SIG-M5 treated with dmso at 0.1 percent for 504 hours (cell line): Measurements from ENCODE around the gene DIS3L2.

Experiments
- DNase-seq: peaks from one replicate; lab custom pipeline; 2025; ENCODE audit not compliant: unreplicated experiment; lab: John Stamatoyannopoulos, UW

Gene DIS3L2

DNA sequence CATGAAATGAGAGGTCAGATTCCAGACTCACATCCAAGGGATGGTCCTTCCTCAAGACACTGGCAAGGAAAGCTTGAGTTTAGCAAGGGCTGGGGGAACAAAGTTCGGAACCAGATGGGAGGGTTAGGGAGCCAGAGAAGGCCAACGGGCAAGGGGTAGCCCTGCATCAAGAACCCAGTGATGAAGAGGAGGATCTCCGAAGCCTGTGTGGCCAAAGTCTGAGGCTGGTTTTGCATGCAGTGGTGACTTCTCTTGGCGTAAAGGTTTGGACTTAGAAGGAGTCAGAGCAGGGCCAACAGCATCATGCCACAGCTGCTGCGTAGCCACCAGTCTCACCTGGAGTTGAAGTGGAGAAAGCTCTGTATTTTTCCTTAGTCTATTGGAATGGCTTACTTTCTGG, 293.5 kb downstream of the DIS3L2 start:
- no peak for DNase-seq

DNA sequence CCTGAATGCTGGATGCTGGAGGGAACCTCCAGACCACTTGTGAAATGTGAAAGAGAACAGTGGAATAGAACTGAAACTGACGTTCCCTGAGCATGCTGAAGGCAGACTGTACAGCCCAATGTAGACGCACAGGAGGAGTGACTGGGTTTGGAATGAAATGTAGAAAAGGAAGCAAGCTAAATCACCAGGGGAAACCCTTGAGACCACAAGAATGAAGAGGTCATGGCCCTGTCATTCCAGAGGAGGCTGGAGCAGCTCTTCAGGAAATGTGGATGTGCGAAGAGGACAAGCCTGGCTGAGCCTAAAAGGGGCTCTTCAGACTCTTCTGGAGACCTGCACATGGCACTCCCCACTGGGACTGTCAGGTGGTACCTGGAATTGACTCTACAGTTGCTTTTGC, 298.6 kb downstream of the DIS3L2 start:
- no peak for DNase-seq

DNA sequence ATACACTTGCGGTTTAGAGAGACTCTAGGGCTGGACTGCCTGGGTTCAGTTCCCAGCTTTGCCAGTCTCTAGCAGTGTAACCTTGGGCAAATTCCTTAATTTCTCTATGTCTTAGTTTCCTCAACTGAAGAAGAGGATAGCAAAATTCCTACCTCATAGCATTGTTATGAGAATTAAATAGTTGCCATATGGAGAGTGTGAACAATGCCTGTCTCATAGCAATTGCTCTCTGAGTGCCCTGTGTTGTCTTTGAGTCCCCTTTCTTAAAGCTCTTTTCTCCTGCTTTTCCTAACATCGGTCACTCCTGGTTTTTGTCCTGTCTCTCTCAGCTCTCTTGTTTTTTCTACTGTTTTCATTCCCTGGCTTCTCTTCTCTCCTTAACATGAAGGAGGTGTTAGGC, 300.3 kb downstream of the DIS3L2 start:
- no peak for DNase-seq

DNA sequence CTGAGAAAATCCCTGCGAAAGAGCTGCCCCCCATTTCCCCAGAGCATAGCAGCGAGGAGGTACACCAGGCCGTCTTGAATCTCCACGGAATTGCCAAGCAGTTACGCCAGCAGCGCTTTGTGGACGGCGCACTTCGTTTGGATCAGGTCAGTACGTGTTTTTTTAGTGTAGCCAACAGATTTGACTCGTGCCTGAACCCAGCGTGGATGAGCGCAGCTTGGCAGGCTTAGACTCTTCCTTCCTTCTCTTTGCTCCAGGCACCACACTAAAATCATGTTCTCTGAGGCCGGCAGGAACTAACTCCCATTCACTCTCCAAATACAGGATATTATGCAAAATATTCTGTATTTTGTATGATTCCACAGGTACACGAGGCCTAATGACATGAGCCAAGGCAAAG, 301.8 kb downstream of the DIS3L2 start:
- DNase-seq: no peak

DNA sequence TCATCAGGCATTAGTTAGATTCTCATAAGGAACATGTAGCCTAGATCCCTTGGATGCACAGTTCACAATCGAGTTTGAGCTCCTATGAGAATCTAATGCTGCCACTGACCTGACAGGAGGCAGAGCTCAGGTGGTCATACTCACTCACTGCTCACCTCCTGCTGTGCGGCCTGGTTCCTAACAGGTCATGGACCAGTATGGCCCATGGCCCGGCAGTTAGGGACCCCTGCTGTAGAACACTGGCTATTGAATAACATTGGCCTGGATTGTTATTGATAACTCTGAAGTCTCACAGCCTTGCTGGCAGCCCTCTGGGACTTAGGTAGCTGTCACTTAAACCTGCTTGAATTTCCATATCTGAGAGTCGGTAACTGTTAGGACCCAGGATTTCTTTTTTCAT, 302.6 kb downstream of the DIS3L2 start:
- DNase-seq: no peak

DNA sequence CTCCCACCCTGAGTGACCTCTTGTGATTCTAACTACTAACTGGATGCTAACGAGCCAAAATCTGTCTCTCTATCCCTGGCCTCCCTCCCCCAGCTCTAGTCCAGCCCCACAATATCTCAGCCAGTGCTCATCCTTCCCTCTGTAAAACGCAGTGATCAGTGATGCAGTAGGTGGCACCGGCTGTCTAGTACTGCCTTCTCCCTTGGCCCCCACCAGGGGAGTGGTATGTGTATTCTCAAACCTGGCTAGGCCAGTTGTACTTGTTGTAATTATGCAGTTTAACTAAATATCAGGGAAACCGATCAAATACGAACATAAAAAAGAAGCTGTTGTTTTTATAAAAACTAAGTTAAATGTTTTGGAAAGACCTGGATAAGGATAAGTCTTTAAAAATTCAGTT, 303.8 kb downstream of the DIS3L2 start:
- no peak for DNase-seq

DNA sequence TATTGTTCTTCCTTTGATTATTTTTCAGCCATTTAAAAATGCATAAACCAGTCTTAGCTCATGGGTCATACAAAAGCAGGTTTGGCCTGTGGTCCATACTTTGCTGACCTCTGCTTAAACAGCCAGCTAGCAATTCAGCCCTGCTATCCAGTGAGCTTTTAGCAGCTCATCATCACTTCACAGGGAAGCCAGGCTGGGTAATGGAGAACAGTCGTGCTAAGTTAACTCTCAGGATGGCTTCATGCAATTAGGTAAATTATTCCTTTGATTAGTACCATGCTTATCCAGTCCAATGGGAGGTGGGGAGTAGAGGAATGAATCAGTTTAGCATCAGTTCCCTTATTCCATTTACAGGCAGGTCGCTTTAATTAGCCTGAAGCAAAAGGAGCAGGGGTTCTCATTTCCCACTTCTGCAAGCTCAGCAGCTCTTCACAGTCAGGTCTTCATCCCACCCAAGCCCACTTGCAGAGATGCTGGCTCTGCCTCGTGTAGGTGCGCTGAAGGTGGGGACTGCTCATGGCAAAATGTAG, 307.2 kb downstream of the DIS3L2 start:
- DNase-seq: no peak

DNA sequence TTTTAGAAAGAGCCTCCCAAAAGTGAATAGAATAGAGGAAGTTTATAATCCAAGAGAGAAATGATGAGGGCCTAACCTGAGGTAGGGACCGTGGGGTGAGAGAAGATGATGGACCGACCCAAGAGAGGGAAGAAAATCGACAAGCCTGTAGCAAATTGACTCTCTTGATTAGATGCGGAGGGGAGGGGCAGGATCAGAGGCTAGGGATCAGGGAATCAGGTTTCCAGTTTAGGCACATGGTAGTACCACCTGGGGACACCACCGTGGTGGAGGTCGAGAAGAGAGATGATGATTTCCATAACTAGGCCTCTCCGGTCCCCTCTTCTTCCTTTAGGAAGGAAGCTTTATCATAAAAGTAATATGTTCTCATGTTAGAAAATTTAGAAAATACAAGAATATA, 308.4 kb downstream of the DIS3L2 start:
- no peak for DNase-seq

DNA sequence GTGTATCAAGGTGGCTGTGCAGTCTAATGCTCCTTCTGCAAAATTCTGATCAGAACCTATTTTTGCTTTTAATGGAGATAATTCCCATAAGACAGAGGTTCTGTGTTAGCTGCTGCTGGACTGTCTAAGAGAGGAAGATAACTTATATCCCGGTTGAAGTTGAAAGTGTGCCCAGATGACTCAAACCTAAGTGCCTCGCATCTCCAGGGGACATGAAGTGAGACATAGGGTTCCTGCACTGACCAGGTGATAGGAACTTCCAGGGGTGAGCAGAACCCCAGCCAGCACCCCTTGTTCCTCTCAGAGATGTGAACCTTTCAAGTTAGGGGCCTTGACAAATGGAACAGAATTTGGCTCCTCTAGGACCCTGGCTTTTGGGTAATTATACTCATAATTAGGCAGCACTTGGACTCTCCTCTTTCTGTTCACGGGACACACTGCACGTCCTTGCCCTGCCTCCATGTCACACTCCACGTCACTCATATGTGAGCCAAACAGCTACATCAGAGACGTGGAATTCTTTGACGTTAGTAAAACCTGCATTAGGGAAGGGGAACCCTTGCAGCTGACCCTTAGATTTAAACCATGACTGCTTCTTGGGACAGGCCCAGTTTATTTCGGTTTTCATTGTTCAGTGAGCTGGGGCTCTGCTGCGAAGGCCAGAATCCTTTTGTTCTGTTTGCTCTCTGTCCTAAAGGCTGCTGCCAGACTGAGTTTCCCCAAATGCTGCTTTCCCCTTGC, 312.6 kb downstream of the DIS3L2 start:
- DNase-seq: no peak

DNA sequence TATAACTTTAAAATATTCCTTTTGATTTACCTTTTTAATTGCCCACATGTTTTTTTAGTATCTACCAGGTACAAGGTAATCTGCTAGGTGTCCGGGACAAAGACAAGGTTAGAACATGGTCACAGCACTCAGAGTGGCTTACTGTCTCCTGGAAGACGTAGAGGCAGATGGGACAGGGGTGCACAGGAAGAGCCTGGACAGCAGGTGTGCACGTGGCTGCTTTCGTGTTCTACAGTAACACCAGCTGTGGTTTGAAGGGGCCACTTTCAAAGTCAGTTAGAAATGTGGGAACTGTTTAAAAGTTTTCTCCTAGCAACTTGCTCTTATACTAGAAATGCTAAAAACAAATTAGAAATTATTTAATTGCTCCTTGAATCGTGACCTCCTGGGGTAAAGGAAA, 314.2 kb downstream of the DIS3L2 start:
- DNase-seq: no peak

DNA sequence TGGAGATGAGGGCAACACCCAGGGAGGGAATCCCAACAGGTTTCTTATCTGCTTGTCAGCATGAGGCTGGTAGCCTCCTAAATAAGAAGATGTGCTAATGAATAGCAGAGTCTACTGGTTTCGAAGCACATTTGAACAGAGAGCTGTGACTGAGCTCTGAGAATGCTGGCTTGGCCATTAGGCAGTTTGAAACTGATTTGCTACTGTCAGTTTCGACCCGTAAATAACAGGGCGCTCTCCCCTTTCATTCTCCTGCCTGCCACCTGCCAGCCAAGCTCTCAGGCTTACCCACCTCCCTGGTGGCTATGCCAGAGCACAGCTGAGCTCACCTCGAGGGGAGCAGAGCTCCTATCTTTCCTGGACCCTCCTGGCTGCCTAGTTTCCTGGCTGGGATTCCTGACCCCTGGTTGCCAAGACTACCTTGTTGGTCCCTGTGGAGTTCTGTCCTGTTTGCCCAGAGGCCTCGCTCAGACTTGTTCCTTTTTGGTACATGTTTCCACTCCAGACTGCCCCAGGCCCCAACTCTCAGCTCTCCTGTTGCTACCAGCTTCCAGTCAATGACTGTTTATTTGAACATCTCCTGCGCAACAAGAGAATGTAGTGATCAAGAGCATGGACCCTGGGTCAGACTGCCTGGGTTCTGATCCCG, 314.7 kb downstream of the DIS3L2 start:
- no peak for DNase-seq

DNA sequence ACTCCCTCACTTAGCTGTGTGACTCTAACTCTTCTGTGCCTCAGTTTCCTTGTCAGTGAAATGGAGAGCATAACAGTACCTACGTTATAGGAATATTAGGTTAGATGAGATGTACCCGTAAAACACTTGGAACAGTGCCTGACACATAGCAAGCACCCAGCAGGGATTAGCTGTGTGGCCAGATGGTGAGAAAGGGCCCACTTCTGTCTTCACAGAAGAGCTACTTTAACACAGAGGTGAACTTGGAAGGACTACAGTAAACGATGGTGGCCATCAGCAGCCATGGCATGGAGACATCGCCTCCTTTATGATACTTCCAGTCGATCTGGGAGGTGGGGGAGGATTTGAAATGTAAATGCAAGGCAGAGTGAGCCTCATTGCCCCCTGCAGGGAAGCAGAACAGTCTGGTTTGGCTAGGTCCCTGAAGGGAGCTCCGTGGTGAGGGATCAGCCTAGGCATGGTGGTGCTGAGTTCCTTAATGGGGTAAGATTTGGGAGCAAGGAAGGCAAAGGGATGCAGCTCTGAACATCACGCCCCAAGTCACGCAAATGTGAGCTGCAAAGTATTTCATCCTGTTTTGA, 315.3 kb downstream of the DIS3L2 start:
- no peak for DNase-seq

DNA sequence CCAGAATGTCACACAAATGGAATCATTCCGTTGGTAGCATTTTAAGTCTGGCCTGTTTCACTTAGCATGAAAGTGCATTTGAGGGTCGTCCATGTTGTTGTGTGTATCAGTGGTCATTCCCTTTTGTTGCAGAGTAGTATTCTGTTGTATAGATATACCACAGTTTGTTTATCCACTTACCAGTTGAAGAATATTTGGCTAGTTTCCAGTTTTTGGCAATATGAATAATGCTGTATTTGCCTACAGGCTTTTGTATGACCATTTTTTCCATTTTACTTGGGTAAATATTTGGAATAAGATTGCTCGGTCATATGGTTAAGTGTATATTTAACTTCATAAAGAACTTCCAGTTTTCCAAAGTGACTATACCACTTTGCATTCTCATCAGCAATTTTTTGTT, 317.0 kb downstream of the DIS3L2 start:
- DNase-seq: no peak

DNA sequence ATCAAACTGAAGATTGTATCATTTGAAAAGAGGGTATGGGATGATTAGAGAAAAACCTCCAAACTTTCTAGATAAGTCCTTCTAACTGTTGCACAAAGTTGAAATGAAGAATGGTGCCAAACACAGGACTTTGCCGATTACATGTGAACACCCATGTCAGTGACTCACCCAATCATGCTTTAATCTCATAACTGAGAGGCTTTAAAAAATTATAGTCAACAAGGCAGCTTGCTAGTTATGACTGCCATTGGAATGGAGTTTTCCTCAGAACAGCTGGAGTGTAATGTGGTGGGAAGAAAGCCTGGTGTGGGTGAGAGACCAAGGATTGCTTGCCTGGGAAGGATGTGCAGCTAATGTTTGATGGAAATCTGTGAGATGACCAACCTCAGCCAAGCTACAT, 318.8 kb downstream of the DIS3L2 start:
- DNase-seq: no peak

DNA sequence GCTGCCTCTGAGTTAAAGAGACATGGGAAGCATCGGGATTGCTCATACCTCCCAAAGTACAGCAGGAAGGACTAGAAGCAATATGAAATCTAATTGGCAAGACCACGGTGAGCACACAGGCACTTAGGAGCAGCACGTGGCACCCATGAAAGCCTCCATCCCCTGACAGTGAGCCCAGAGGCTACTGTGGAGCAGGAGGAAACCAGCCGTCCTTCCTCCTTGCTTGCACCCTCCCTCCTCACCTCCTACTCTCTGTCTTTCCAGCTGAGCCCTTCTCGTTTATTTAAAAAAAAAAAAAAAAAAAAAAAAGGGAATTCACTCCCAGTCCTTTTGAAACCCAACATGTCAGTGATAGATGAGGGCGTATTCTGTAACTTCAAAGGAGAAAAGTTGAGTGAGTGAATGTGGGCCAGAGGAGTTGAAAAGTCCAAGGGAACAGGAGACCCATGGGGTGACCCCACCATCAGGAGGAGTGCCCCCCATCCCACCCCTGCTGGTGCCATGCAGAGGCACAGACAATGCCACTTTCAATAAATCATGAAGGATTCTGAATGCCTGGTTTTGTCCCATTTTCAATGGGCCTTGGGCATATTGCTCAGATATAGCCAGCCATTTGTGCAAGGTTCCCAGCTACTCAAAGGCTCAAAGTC, 320.5 kb downstream of the DIS3L2 start:
- DNase-seq: no peak

DNA sequence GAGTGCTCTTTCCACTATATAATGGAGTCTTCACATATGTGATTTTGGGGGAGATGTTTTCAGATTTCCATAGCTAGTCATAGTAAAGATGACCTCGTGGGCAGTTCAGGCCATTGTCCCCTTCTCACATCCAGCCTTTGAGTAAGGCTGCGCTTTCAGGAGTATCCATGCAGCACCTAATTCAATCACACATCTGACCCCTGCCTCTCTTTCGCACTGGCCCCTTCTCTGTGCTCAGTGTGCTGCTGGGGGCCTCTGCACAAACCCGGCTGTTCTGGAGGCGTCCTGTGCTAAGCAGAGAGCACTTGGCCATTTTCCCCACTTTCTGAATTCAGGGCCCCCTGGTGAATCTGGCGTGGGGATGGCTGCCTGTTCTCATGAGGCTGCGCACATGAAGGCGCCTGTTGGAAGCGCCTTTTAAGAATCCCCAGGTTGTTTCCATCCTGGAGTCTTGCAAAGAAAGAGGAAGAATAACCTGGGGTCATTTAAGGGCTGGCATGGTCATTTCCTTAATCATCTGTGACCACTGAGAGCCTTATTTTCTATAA, 321.1 kb downstream of the DIS3L2 start:
- DNase-seq: no peak

DNA sequence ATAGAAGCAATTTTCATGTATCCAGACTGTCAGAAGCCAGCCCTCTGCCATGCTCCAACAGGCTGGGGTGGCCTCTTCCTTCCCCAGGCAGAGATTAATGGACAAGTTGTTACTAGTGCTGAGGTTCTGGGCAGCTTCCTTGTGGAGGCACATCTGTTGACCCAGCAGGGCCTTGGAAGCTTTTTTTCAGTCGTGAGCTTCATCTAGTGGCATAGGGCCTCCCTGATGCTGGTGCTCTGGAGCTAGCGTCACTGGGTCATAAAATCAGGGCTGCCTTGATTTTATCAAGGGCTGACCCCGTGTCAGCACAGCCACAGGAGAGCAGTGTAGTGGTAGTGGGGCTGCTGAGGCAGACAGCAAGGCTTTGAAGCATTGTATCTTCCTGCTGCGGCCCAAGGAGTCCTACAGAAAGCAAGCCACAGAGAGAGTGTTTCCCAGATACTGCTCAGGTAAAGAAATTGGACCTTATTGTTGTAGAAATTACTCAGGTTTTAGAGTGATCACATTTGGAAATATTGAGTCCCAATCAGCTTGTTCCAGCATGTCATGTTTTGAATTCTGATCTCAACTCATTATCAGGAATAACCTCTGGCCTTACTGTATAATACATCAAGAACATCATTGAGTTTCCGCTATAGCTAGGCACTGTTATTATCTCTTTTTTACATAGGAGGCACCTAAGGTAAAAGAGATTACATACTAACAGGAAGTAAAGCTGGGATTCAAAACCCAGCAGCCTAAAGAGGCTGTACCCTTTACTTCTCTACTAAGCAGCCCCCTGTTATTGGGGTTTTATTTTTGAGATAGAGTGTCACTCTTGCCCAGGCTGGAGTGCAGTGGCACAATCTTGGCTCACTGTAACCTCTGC, 324.7 kb downstream of the DIS3L2 start:
- DNase-seq: no peak

DNA sequence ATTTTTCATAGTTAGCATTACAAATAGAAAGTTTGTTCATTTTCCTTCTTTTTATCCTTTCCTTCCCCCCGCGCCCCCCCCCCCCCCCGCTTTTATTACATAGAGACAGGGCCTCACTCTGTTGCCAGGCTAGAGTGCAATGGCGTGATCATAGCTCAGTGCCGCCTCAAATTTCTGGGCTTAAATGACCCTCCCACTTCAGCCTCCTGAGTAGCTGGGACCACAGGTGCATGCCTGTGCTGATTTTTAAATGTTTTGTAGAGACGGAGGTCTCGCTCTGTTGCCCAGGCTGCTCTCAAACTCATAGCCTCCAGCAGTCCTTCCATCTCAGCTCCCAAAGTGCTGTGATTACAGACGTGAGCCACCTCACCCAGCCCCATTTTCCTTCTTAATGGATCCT, 325.8 kb downstream of the DIS3L2 start:
- DNase-seq: no peak

DNA sequence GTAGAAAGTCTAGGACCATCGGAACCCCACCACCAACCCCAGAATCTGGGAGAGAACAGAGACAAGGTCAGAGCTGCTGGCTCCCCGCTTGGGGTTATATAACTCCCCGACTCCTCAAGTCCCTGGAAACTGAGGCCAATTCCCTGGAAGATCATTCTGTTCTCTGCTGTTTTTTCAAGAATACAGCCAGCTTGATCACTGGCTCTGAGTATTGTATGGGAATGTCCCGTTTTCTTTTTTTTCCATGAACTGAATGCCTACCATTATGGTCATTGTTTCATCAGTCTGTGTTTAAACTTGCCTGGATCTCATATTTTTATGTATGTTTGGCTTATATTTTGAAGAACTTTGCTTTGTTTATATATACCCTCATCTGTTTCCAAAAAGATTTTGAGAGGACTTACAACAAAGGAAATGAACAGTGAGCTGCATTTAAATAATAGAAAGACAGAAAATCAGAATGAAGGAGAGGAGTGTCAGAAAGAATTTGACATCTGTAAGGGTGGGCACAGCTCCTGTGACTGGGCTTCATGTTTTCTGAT, 327.0 kb downstream of the DIS3L2 start:
- no peak for DNase-seq

DNA sequence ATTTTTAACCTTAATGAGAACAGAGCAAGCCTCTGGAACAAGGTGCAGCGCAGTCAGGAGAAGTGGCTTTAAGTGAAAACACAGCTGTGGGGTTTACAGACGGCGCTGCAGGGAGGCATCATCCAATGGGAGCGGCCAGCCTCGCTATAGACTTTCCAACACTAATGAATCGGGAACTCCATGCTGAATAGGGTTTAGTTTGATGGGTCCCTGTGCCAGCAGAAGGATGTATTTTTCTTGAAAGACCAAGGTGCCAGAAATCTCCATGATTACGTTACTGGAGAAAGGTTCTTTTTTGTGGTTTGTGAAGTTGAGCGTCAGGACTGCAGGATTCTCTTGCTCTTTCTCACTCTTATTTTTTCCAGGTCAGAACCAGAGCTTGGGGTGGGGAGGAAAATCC, 329.2 kb downstream of the DIS3L2 start:
- DNase-seq: no peak
